HepG2 (cell line): Measurements from ENCODE around the gene NXPH4. TPM values are rescaled to one million over a fixed set of nuclear protein-coding genes. Genes with fewer than 3 reads are reported as not detected.

Source experiments
- ATAC-seq: fragments of 200-7000 bp; cut with Tn5 transposase; 3 replicates; pipeline ENCODE4 v1.9.1; 2020; ENCODE audit warnings: mild to moderate bottlenecking, moderate library complexity
- BruUV-seq: library from RNA; stranded (reverse); fragments of 400-500 nt; replicated peaks from 2 replicates; lab custom pipeline; 2021; lab: Mats Ljungman, UMichigan
- CTCF ChIA-PET: fragments of 300-600 bp; formaldehyde crosslinking; extraction: SDS; loops from one replicate; lab custom pipeline; 2021; ENCODE audit warnings: low total read pairs, inconsistent platforms, low intra/inter-chr PET ratio; lab: Yijun Ruan, JAX
- POLR2A ChIA-PET: fragments of 350-600 bp; sonication (Branson Sonifier 250); formaldehyde crosslinking; loops from one replicate; lab custom pipeline; 2020; ENCODE audit warnings: antibody characterized with exemption, inconsistent platforms; lab: Yijun Ruan, JAX
- DNase-seq: peaks from one replicate; pipeline ENCODE4 v3.0.0-alpha.2; 2015; ENCODE audit warnings: low spot score
- FAIRE-seq: peaks from 3 replicates; lab custom pipeline; 2011; peaks lifted over from hg19 to GRCh38; lab: Jason Lieb, UNC
- H2AFZ ChIP-seq: one replicate; pipeline ENCODE4 v1.6.1; 2011; ENCODE audit warnings: low read length, inconsistent platforms
- H3K27ac ChIP-seq: fragments of 300-600 bp; 3 replicates; pipeline ENCODE4 v1.8.0; 2011; ENCODE audit warnings: mixed run types, mild to moderate bottlenecking, mixed read lengths, low read length, inconsistent platforms; ENCODE audit not compliant: insufficient read depth; ENCODE audit errors: extremely low read length
- H3K27me3 ChIP-seq, 2 experiments: fragments of 200-600 bp in 1 of 2; 2 replicates in 1 of 2; 3 replicates in 1 of 2; pipeline versions ENCODE4 v1.6.0 to v1.8.0; 2011; ENCODE audit warnings: low read length in 2 of 2, mild to moderate bottlenecking in 2 of 2, moderate library complexity in 2 of 2, inconsistent platforms in 1 of 2; ENCODE audit not compliant: insufficient read depth in 2 of 2, control insufficient read depth in 1 of 2
- H3K36me3 ChIP-seq, 2 experiments: fragments of 200-600 bp in 1 of 2; replicated peaks in 1 of 2; 2 replicates in 1 of 2; 3 replicates in 1 of 2; pipeline versions ENCODE4 v1.5.1 to v1.8.0; 2011; ENCODE audit warnings: low read length in 2 of 2, inconsistent platforms in 1 of 2; ENCODE audit not compliant: insufficient read depth in 2 of 2, control insufficient read depth in 1 of 2
- H3K4me1 ChIP-seq: 2 replicates; pipeline ENCODE4 v1.5.1; 2012; ENCODE audit warnings: low read length, inconsistent platforms; ENCODE audit not compliant: insufficient read depth
- H3K4me2 ChIP-seq: 2 replicates; pipeline ENCODE4 v1.6.0; 2011; ENCODE audit warnings: low read depth, low read length, inconsistent platforms
- H3K4me3 ChIP-seq, 3 experiments: fragments of 200-600 bp in 1 of 3; sonication (generic), shearing (Covaris generic) in 1 of 3; replicated peaks in 1 of 3; 2 replicates each; pipeline ENCODE4 v1.5.1; 2011 to 2016; ENCODE audit warnings: low read length in 3 of 3, inconsistent platforms in 2 of 3, low read depth in 2 of 3, mild to moderate bottlenecking in 2 of 3, control low read depth in 1 of 3, mixed read lengths in 1 of 3; ENCODE audit not compliant: insufficient read depth in 1 of 3
- H3K79me2 ChIP-seq: one replicate; pipeline ENCODE4 v1.6.1; 2011; ENCODE audit warnings: low read length, inconsistent platforms; ENCODE audit not compliant: insufficient read depth
- H3K9ac ChIP-seq: 2 replicates; pipeline ENCODE4 v1.6.0; 2011; ENCODE audit warnings: mild to moderate bottlenecking, low read depth, low read length, inconsistent platforms; ENCODE audit not compliant: insufficient read depth
- H3K9me3 ChIP-seq: 2 replicates; pipeline ENCODE4 v1.5.1; 2012; ENCODE audit warnings: mild to moderate bottlenecking, low read length
- H4K20me1 ChIP-seq: 2 replicates; pipeline ENCODE4 v1.6.0; 2011; ENCODE audit warnings: inconsistent platforms, mild to moderate bottlenecking, low read length, moderate library complexity; ENCODE audit not compliant: insufficient read depth
- CENPX ChIP-seq: sonication (generic); formaldehyde crosslinking; IDR thresholded peaks from 2 replicates; pipeline ENCODE4 v1.9.0; 2021; ENCODE audit warnings: mild to moderate bottlenecking, missing genetic modification reagents, moderate library complexity
- CHD2 ChIP-seq: IDR thresholded peaks from 2 replicates; pipeline ENCODE4 v1.6.1; 2011; ENCODE audit warnings: low read depth, low read length, improper control_type of control experiment
- FOXP4 ChIP-seq: sonication (generic); formaldehyde crosslinking; IDR thresholded peaks from 2 replicates; pipeline ENCODE4 v1.4.0; 2020; ENCODE audit warnings: missing genetic modification reagents
- POLR2AphosphoS5 ChIP-seq: IDR thresholded peaks from 2 replicates; pipeline ENCODE4 v1.6.1; 2012; ENCODE audit warnings: low read depth, low read length
- SRY ChIP-seq: sonication (generic); formaldehyde crosslinking; IDR thresholded peaks from 2 replicates; pipeline ENCODE4 v1.8.0; 2022; ENCODE audit warnings: mild to moderate bottlenecking, missing genetic modification reagents
- ZFYVE20 ChIP-seq: sonication (generic); formaldehyde crosslinking; IDR thresholded peaks from 2 replicates; pipeline ENCODE4 v1.8.0; 2023; ENCODE audit warnings: low read depth, mild to moderate bottlenecking, moderate library complexity, missing genetic modification reagents, borderline replicate concordance
- ZNF224 ChIP-seq: sonication (generic); formaldehyde crosslinking; IDR thresholded peaks from 2 replicates; pipeline ENCODE4 v1.5.0; 2020; ENCODE audit warnings: mild to moderate bottlenecking, missing genetic modification reagents
- ZNF543 ChIP-seq: sonication (generic); formaldehyde crosslinking; IDR thresholded peaks from 2 replicates; pipeline ENCODE4 v1.4.0; 2020; ENCODE audit warnings: mild to moderate bottlenecking, missing genetic modification reagents
- ZNF619 ChIP-seq: sonication (generic); formaldehyde crosslinking; IDR thresholded peaks from 2 replicates; pipeline ENCODE4 v1.4.0; 2020; ENCODE audit warnings: mild to moderate bottlenecking, missing genetic modification reagents
- ZNF776 ChIP-seq: sonication (generic); formaldehyde crosslinking; IDR thresholded peaks from 2 replicates; pipeline ENCODE4 v1.4.0; 2020; ENCODE audit warnings: mild to moderate bottlenecking, missing genetic modification reagents
- WGBS: methylation state at CpG from one replicate; pipeline ENCODE4 v1.1.6; 2017; ENCODE audit warnings: low lambda C conversion rate; 5-methylcytosine and 5-hydroxymethylcytosine counted together
- in situ Hi-C: cut with HindIII; loops from 2 replicates; pipeline ENCODE4 v1.10.0; 2017; ENCODE audit warnings: low pct_unique_long_range_greater_than_20kb; ENCODE audit not compliant: extremely low pct_ligation_motif_present
- intact Hi-C: fragments of 100-400 bp; cut with micrococcal nuclease; formaldehyde crosslinking; loops from one replicate; pipeline ENCODE4 v1.10.0; 2022; ENCODE audit not compliant: unreplicated experiment
- polyA plus RNA-seq, 8 experiments: library from polyadenylated mRNA; depleted of rRNA in 3 of 8; stranded (reverse) in 7 of 8; unstranded in 1 of 8; fragments of >200 nt; fragmentation: Illumina TruSeq in 4 of 8; extraction: Trizol in 4 of 8; gene quantifications; 2 replicates each; pipeline versions ENCODE4 v1.2.1 to v1.2.3, GENCODE V29; 2011 to 2016; ENCODE audit warnings: low read depth in 4 of 8, missing spikeins in 1 of 8, mixed read lengths in 1 of 8; ENCODE audit not compliant: insufficient read depth in 1 of 8
- total RNA-seq, 5 experiments: library from RNA; depleted of rRNA; stranded (reverse); fragments of >200 nt; fragmentation: Illumina TruSeq; extraction: Trizol; gene quantifications; 2 replicates each; pipeline ENCODE4 v1.2.3, GENCODE V29; 2016; ENCODE audit warnings: low read depth in 1 of 5

Gene NXPH4
- total and polyA plus RNA-seq, 2 of the 13 experiments (the other 11 are each of a cell fraction or from before 2014, with no cell fraction given) = 0.13 TPM; not detected in 1

GRCh38 chr12:57213763-57214397 lies 2.7 kb upstream of the NXPH4 start:
- peaks cover 37% of the 10 kb centered on the region for H3K4me1 ChIP-seq
- peaks cover 9% of the 10 kb centered on the region; the same call in 1 of the 2 replicates for H4K20me1 ChIP-seq
- H3K79me2 ChIP-seq = no peaks in the 10 kb centered on the region
- BruUV-seq = no TSS peak
- H3K9ac ChIP-seq = no peak overlapping the region
- 0 out of 2 replicates have a peak, but pooled peaks have one; percentile 23 for TF ChIP-seq FOXP4 (CRISPR knock-in tag)
- 0 out of 2 replicates have a peak, but pooled peaks have one; percentile 31 for TF ChIP-seq CHD2
- no peak for TF ChIP-seq SRY (CRISPR knock-in tag)
- no peak for TF ChIP-seq ZNF619 (CRISPR knock-in tag)
- TF ChIP-seq ZFYVE20 = no peak
- TF ChIP-seq ZNF543 (CRISPR knock-in tag) = no peak
- no peak for TF ChIP-seq CENPX
- no peak for TF ChIP-seq ZNF776
- no peak; the same call in 1 of the 2 replicates for TF ChIP-seq POLR2AphosphoS5
- TF ChIP-seq ZNF224 = no peak
- FAIRE-seq (no peak), DNase-seq (no peak), ATAC-seq (no peak)
- ChIA-PET POLR2A (interaction anchor here (0.7 to 2.6 kb wide), 7 partner anchors 16 to 313 kb away, joined by 3 to 14 read pairs (median 3); partner anchors contain the start of genes SHMT2 and STAT6), CTCF (interaction anchor here (9.8 kb wide), 1 partner anchor 26 kb away, joined by 308 read pairs; a partner anchor contains a TSS)
- no peak overlapping the region for H3K4me2 ChIP-seq
- in situ Hi-C loops = no loop called here
- H3K27me3 ChIP-seq = peaks cover 12 to 40% of the 10 kb centered on the region in 2 experiments
- no peak overlapping the region for H3K4me3 ChIP-seq
- WGBS = 92% methylated on average over 4 of the region's 4 CpGs
- peaks cover 23 to 35% of the 10 kb centered on the region in 2 experiments; a peak in 4 of 5 replicates for H3K36me3 ChIP-seq
- no peak overlapping the region for H2AFZ ChIP-seq
- intact Hi-C loops = loop anchor here (1.0 kb wide), 1 partner anchor 29 kb away; no protein-coding TSS in a partner anchor
- H3K9me3 ChIP-seq = no peaks in the 10 kb centered on the region
- no peak overlapping the region for H3K27ac ChIP-seq
